ENCODE results near the gene CCDC195. TPM values are rescaled to one million over a fixed set of nuclear protein-coding genes. Genes with fewer than 3 reads are reported as not detected.

The CCDC195 gene
- total and polyA plus RNA-seq, 2 experiments from 2014 or later = not detected

DNA sequence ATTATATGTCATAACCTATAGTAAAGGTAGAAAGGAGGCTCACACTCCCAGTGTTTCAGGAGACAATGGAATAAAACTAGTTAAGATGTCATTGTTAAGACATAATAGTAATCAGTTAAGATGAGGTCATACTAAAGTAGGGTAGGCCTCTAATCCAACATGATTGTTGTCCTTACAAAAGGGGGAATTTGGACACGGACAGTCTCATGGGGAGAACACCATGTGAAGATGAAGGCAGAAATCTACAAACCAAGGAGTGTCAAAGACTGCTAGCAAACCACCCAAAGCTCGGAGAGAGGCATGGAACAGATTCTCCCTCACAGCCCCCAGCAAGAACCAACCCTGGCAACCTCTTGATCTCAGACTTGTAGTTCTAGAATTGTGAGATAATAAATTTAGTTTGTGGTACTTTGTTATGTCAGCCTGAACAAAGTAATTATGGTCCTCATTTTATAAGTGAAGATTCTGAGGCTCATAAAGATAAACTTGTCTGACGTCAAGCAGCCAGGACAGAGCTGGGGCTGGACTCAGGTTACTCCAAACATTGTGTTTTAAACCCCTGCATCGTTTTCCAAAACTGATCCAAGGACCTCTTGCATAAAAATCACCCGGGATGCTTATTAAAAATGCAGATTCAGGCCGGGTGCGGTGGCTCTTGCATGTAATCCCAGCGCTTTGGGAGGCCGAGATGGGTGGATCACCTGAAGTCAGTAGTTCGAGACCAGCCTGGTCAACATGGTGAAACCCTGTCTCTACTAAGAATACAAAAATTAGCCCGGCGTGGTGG, 47.8 kb downstream of the CCDC195 start:
- ATAC-seq (no peak), DNase-seq (ENCODE audit: low spot score) (no peak)
- peaks cover 12% of the 10 kb centered on the region; the same call in 1 of the 2 replicates for H3K9me2 ChIP-seq (ENCODE audit: insufficient read depth)
- Mint-ChIP-seq H3K4me1 (peaks cover 7% of the 10 kb centered on the region; the same call in 2 of the 3 replicates), H3K27ac (no peak overlapping the region), H3K27me3 (ENCODE audit: insufficient read depth, low read depth, poor library complexity) (no peaks in the 10 kb centered on the region), H3K36me3 (ENCODE audit: low read depth) (peaks cover 9% of the 10 kb centered on the region), H3K9me3 (peaks cover 13% of the 10 kb centered on the region), H3K4me3 (no peak overlapping the region)
- H3K27me3 ChIP-seq (ENCODE audit: insufficient read depth) = no peaks in the 10 kb centered on the region
- no peak overlapping the region for H3K4me2 ChIP-seq
- H3K4me1 ChIP-seq (ENCODE audit: insufficient read depth) = peaks cover 8% of the 10 kb centered on the region; the same call in 1 of the 2 replicates
- H4K20me1 ChIP-seq (replicated peaks; ENCODE audit: insufficient read depth) = no peaks in the 10 kb centered on the region
- no peaks in the 10 kb centered on the region for H3K79me2 ChIP-seq (replicated peaks; ENCODE audit: insufficient read depth)
- H2AFZ ChIP-seq = no peak overlapping the region
- H3K36me3 ChIP-seq (ENCODE audit: insufficient read depth) = no peaks in the 10 kb centered on the region; the same call in 1 of the 2 replicates
- H3K4me3 ChIP-seq = no peak overlapping the region
- no peaks in the 10 kb centered on the region for H3F3A ChIP-seq (replicated peaks; ENCODE audit: low read depth)
- no peak overlapping the region for H3K27ac ChIP-seq (ENCODE audit: low read depth)
- TF ChIP-seq, protein P1, sequence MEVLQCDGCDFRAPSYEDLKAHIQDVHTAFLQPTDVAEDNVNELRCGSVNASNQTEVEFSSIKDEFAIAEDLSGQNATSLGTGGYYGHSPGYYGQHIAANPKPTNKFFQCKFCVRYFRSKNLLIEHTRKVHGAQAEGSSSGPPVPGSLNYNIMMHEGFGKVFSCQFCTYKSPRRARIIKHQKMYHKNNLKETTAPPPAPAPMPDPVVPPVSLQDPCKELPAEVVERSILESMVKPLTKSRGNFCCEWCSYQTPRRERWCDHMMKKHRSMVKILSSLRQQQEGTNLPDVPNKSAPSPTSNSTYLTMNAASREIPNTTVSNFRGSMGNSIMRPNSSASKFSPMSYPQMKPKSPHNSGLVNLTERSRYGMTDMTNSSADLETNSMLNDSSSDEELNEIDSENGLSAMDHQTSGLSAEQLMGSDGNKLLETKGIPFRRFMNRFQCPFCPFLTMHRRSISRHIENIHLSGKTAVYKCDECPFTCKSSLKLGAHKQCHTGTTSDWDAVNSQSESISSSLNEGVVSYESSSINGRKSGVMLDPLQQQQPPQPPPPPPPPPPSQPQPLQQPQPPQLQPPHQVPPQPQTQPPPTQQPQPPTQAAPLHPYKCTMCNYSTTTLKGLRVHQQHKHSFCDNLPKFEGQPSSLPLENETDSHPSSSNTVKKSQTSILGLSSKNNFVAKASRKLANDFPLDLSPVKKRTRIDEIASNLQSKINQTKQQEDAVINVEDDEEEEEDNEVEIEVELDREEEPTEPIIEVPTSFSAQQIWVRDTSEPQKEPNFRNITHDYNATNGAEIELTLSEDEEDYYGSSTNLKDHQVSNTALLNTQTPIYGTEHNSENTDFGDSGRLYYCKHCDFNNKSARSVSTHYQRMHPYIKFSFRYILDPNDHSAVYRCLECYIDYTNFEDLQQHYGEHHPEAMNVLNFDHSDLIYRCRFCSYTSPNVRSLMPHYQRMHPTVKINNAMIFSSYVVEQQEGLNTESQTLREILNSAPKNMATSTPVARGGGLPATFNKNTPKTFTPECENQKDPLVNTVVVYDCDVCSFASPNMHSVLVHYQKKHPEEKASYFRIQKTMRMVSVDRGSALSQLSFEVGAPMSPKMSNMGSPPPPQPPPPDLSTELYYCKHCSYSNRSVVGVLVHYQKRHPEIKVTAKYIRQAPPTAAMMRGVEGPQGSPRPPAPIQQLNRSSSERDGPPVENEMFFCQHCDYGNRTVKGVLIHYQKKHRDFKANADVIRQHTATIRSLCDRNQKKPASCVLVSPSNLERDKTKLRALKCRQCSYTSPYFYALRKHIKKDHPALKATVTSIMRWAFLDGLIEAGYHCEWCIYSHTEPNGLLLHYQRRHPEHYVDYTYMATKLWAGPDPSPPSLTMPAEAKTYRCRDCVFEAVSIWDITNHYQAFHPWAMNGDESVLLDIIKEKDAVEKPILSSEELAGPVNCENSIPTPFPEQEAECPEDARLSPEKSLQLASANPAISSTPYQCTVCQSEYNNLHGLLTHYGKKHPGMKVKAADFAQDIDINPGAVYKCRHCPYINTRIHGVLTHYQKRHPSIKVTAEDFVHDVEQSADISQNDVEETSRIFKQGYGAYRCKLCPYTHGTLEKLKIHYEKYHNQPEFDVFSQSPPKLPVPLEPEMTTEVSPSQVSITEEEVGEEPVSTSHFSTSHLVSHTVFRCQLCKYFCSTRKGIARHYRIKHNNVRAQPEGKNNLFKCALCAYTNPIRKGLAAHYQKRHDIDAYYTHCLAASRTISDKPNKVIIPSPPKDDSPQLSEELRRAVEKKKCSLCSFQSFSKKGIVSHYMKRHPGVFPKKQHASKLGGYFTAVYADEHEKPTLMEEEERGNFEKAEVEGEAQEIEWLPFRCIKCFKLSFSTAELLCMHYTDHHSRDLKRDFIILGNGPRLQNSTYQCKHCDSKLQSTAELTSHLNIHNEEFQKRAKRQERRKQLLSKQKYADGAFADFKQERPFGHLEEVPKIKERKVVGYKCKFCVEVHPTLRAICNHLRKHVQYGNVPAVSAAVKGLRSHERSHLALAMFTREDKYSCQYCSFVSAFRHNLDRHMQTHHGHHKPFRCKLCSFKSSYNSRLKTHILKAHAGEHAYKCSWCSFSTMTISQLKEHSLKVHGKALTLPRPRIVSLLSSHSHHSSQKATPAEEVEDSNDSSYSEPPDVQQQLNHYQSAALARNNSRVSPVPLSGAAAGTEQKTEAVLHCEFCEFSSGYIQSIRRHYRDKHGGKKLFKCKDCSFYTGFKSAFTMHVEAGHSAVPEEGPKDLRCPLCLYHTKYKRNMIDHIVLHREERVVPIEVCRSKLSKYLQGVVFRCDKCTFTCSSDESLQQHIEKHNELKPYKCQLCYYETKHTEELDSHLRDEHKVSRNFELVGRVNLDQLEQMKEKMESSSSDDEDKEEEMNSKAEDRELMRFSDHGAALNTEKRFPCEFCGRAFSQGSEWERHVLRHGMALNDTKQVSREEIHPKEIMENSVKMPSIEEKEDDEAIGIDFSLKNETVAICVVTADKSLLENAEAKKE (CRISPR knock-in tag; IDR thresholded peaks at IDR 0.05) = no peak
- TF ChIP-seq ZNF331 (CRISPR knock-in tag; IDR thresholded peaks at IDR 0.05; ENCODE audit: low read depth) = no peak
- TF ChIP-seq, protein P2, sequence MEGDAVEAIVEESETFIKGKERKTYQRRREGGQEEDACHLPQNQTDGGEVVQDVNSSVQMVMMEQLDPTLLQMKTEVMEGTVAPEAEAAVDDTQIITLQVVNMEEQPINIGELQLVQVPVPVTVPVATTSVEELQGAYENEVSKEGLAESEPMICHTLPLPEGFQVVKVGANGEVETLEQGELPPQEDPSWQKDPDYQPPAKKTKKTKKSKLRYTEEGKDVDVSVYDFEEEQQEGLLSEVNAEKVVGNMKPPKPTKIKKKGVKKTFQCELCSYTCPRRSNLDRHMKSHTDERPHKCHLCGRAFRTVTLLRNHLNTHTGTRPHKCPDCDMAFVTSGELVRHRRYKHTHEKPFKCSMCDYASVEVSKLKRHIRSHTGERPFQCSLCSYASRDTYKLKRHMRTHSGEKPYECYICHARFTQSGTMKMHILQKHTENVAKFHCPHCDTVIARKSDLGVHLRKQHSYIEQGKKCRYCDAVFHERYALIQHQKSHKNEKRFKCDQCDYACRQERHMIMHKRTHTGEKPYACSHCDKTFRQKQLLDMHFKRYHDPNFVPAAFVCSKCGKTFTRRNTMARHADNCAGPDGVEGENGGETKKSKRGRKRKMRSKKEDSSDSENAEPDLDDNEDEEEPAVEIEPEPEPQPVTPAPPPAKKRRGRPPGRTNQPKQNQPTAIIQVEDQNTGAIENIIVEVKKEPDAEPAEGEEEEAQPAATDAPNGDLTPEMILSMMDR (conservative IDR thresholded peaks at IDR 0.05; ENCODE audit: low read depth in 2 of 2) = no peak
- TF ChIP-seq EZH2 (IDR thresholded peaks at IDR 0.05; ENCODE audit: low read depth, unreplicated experiment) = no peak
- no peak for TF ChIP-seq STAT1 (IDR thresholded peaks at IDR 0.05; ENCODE audit: unreplicated experiment)
- no peak for TF ChIP-seq JUNB (IDR thresholded peaks at IDR 0.05; ENCODE audit: unreplicated experiment)
- no peak for TF ChIP-seq POLR2AphosphoS5 (IDR thresholded peaks at IDR 0.05; ENCODE audit: low read depth)
